Measurements from ENCODE around the gene DDX39B.

DNA sequence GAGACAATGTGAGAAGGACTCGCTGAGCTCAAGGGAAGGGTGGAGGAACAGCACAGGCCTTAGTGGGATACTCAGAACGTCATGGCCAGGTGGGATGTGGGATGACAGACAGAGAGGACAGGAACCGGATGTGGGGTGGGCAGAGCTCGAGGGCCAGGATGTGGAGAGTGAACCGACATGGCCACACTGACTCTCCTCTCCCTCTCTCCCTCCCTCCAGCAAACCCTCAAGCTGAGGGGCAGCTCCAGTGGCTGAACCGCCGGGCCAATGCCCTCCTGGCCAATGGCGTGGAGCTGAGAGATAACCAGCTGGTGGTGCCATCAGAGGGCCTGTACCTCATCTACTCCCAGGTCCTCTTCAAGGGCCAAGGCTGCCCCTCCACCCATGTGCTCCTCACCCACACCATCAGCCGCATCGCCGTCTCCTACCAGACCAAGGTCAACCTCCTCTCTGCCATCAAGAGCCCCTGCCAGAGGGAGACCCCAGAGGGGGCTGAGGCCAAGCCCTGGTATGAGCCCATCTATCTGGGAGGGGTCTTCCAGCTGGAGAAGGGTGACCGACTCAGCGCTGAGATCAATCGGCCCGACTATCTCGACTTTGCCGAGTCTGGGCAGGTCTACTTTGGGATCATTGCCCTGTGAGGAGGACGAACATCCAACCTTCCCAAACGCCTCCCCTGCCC, 35.2 kb upstream of the DDX39B start:
- TF ChIP-seq, protein P1, sequence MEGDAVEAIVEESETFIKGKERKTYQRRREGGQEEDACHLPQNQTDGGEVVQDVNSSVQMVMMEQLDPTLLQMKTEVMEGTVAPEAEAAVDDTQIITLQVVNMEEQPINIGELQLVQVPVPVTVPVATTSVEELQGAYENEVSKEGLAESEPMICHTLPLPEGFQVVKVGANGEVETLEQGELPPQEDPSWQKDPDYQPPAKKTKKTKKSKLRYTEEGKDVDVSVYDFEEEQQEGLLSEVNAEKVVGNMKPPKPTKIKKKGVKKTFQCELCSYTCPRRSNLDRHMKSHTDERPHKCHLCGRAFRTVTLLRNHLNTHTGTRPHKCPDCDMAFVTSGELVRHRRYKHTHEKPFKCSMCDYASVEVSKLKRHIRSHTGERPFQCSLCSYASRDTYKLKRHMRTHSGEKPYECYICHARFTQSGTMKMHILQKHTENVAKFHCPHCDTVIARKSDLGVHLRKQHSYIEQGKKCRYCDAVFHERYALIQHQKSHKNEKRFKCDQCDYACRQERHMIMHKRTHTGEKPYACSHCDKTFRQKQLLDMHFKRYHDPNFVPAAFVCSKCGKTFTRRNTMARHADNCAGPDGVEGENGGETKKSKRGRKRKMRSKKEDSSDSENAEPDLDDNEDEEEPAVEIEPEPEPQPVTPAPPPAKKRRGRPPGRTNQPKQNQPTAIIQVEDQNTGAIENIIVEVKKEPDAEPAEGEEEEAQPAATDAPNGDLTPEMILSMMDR (IDR thresholded peaks at IDR 0.05), result no peak
- TF ChIP-seq POLR2A (IDR thresholded peaks at IDR 0.05), result no peak
